ENCODE measurements around the gene FSHR.

GRCh38 chr2:48968011-48968410 is 186.3 kb downstream of the FSHR start:
- TF ChIP-seq POLR2A (IDR thresholded peaks at IDR 0.05) (no peak), CTCF (IDR thresholded peaks at IDR 0.05 in 4 of 5, conservative IDR thresholded peaks at IDR 0.05 in 1 of 5) (no peak)

Data from gastrocnemius medialis (tissue), 4 donors.